Amniotic stem cell (primary cell): ENCODE data around the gene GABRR2.
"Not testable (repeated sequence)": the region's sequence is repeated elsewhere in the genome, so short reads cannot be mapped to it uniquely, and the experiment has no call there.

ENCODE experiments used
- DNase-seq: peaks from one replicate; lab custom pipeline; 2025; lab: John Stamatoyannopoulos, UW

The GABRR2 gene

DNA sequence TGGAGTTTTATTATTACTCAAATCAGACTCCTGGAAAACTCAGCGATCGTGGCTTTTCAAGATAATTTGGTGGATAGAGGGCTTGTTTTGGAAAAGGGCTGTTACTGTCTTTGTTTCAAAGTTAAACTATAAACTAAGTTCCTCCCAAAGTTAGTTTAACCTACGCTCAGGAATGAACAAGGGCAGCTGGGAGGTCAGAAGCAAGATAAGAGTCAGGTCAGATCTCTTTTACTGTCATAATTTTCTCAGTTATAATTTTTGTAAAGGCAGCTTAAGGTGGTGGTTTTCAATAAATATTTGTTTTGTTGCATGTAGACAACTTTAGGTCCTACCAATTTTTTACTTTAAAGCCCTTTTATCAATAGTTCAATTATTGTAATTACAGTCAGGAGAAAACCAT is 9.2 kb upstream of the GABRR2 start:
- DNase-seq = no peak

DNA sequence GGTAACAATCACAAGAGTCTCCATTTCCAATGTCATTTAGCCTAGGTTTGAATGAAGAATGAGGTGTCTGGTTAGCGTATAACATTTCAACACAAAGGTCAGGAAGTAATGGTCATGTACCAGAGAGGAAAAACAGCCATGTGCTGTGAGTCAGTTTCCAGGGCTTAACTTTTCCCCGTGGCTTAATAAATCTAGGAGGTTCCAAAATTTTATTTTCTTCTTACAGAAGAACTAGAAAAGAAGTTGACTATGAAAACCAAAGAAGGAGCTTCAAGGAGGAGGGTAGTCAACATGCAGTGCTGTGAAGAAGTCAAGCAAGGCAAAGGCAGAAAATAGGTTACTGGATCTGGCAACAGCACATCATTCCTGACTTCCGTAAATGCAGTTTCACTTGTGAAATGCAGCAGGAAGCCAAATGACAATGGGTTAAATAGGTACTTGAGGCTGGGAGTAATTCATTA is 8.4 kb upstream of the GABRR2 start:
- DNase-seq = no peak

DNA sequence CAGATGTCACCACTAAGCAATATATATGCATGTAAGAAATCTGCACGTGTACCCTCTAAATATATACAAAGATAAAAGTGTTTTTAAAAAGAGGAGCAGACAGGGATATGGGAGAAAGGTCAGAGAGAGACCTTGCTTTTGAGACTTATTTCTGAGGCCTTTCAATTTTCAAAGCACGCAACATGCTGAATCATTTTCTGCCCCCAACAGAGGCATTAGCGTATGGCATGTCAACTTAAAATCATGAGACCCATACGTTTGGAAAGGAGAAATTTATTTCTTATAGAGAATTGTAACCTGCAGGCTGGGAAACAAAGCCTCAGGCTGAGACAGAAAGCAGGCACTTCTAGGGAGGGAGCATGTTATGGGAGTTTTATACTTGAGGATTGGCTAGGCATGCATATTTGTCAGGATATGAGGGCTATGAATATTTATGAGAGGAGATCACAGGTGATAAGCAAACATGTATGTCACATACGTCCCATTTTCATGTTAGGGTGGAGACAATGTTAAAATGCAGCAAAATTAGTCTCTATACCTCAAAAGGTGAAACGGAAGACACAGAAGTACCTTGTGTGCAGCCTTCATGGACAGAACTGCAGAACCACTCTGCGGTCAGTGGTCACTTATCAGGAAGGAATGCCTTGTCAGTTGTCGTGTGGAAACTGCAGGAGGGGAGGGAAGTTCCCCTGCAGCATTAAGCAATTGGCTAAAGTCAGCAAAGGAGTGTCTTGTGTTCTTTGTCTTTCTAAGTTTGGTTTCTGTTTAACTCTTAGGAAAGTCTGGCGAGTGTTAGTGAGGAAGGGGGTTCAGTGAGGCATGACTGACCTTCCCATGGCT is 6.3 kb upstream of the GABRR2 start:
- no peak for DNase-seq

DNA sequence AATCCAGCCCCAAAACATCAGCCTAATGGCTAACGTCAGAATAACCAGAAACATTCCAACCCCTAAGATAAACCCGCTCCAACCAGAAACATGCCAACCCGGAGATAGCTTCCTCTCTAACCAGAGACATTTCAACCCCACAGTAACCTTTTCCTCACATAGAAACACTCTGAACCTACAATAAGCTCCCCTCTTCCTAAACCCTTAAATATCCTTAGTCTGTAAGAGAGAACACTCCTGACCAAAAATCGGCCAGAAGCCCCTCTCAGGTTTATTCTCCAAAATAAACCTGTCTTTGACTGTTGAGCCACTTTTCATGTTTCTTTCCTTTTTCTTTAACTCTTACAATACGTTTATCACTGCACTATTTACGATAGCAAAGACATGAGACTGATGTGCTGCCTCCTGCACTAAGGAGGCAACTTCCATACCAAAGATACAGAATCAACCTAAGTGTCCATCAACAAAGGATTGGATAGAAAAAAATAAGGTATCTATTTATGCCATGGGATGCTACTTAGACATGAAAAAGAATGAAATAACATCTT is 5.0 kb upstream of the GABRR2 start:
- no peak for DNase-seq

DNA sequence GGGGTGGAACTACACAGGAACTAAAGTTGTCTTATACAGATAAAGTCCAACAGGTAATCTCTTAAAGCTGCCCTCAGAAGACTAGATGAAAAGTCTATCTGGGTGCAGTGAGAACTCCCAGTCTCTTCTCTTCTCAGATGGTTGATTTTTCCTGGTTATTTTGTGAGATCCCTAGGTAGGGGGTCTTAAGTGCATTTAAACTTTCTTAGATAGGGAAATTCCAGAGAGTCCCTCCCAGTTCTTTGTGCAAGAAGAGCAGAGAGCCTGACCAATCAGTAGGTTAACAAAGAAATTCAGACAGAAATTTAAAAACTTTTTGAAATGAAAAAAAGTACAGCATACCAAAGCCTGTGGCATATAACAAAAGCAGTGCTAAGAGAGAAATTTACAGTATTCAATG is 2.0 kb upstream of the GABRR2 start:
- no peak for DNase-seq

DNA sequence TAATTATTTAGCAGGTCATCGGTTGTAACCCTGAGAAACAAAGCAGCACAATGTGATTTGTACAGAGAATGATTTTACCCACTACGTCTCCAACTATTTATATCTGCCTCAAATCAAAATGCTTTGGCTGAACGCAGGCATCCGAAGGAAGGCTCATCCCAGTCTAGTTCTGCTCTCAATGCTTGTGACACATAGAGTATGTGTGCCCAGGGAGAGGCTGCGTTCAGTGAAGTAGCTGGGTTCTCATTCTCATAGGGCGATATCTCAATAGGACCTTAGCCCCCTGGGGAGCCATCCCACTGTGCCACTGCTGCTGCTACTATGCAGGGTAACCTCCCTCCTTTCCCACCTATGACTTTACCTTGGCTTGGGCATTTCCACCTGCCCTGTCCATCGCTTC is 407 bp downstream of the GABRR2 start:
- DNase-seq = no peak

DNA sequence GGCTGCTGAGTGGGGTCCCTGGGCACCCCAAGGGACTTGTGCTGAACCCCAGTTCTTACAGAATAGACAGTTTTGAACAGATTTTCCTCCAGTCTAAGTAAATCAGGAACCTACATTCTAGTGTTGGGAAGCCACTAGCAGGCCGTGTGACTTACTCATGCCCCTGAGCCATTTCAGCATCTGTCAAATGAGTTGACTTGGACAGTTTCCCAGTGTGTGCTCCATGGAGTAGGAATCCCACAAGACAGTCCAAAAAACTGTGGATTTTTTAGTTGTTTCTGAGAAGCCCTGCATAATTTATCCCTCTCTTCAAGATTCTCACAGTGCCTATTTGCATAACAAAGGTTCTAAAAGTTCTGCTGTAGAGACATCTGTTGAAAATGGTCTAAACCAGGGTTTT is 2.1 kb downstream of the GABRR2 start:
- DNase-seq = peak; percentile 82

DNA sequence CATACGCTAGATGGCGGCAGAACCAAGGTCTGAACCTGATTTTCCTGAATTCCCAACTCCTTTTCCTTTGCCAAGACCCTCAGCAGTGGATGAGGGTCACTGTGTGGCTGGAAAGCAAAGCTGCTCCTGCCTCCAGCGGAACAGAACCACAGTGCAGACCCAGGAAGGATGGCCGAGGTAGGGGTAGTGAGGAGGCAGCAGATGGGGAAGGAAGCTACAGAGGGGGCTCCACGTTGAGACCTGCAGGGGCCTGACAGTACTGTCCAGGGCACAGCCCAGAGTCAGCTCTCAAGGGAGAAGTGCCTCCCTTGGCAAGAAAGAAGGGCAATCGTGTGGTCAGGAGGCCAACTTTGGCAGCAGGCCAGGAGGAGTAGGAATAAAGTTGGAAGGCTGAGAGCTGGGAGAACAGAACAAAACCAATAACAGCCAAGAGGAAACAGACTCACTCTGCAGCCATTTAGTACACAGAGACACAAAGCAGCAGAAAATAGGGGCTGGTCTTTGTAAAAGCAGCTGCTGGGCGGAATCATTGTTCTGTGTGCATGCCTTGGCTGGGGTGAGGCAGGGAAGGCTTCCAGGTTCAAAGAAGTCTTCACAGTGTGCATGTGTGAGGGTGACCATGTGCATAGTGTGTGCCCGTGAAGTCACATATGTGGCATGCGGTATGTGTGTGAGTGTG is 3.1 kb downstream of the GABRR2 start:
- DNase-seq = no peak

DNA sequence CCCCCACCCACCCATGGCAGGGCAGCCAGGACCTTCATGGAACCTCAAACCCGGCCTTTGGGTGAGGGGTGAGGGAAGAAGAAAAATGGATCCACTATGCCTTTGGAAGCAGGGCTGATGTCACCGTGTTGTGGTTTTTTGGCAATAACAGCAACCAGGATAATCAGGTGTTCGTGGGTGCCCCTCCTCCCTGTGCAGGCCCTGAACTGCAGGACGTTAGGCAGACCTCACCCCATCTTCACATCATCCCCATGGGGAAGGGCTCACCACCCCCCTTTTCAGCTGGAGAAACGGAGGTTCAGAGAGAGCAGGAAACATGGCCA is 3.6 kb downstream of the GABRR2 start:
- no peak for DNase-seq

DNA sequence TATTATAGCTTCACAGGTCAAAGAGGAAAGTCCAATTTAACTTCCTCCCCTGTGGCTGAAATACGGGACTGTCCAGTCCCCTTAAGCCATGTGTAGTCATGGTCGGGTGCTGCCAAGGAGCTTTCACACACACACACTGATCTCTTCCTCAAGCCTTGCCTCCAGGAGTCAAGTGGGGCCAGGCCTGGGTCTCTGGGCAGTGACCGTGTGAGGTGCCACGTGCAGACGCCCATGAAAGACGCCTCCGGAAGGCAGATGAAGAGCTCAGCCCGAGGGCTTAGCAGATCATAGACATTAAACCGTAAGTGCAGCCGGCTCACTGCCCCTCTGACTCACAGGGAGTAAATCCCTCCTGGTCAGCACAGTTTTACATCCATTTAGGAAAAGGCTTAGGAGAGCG is 4.2 kb downstream of the GABRR2 start:
- peak; percentile 62 for DNase-seq

DNA sequence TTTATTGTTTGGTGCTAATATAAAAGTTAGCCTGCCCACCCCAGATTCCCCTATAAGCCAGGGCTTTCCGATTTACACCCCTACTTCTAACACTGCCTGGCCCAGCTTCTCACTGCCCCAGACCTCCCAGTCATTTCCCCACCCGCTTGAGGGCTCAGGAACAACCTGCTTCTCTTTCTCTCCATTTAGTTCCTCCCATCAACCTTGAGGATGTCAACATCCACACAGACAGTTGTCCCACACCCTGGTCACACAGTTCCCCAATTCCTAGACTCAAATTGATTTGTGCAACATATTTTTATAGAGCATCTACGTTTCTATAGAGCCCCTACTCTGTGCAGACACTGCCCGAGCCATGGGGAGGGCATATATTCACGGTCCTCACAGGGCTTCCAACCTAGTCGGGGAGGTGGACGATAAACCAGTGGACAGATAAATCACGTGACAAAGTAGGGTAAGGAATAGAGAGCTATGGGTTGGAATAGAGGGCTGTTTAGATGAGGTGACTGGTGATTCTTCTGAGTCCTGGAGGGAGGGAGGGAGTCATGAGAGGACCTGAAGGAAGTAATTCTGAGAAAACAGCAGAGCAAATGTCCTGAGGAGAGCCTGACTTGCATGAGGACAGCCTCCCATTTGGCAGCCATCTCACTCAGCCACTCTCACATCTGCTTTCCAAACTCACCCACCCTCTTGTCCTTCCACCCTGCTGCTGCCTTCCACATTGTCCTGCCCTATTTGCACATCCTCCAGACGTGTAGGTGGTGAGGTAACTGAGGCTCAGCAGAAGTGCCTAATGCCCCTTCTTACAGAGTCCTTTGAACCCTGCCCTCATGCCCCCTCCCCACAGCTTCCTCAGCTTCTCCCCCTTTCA is 6.3 kb downstream of the GABRR2 start:
- no peak for DNase-seq

DNA sequence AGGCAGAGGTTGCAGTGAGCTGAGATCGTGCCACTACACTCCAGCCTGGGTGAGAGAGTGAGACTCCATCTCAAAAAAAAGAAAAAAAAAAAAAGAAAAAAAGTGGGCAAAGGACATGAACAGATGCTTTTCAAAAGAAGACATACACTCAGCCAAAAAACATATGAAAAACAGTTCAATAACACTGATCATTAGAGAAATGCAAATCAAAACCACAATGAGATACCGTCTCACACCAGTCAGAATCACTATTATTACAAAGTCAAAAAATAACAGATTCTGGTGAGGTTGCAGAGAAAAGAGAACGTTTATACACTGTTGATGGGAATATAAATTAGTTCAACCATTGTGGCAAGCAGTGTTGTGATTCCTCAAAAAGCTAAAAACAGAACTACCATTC is 10.6 kb downstream of the GABRR2 start:
- DNase-seq = not testable (repeated sequence)

DNA sequence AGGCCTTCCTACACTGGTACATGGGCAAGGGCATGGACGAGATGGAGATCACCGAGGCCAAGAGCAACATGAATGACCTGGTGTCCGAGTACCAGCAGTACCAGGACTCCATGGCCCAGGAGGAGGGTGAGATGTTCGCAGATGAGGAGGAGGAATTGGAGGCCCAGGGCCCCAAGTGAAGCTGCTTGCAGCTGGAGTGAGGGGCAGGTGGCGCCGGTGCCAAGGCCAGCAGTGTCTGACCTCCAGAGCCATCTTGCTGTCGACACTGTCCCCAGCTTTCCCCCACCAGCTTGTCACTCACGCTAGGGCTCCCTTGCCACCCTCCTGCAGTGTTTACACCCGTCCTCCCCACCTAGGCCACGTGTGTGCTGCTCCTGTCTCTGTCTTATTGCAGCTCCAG is 12.2 kb downstream of the GABRR2 start:
- DNase-seq = no peak

DNA sequence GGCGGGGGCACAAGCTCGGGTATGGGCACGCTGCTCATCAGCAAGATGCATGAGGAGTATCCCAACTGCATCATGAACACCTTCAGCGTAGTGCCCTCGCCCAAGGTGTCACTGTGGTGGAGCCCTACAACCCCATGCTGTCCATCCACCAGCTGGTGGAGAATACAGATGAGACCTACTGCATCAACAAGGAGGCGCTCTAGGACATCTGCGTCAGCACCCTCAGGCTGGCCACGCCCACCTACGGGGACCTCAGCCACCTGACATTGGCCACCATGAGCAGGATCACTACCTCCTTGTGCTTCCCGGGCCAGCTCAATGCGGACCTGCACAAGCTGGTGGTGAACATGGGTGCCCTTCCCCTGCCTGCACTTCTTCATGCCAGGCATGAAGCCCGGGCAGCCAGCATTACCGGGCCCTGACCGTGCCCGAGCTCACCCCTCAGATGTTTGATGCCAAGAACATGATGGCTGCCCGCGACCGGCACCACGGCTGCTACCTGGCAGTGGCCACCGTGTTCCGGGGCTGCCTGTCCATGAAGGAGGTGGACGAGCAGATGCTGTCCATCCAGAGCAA is 12.8 kb downstream of the GABRR2 start:
- DNase-seq = no peak

DNA sequence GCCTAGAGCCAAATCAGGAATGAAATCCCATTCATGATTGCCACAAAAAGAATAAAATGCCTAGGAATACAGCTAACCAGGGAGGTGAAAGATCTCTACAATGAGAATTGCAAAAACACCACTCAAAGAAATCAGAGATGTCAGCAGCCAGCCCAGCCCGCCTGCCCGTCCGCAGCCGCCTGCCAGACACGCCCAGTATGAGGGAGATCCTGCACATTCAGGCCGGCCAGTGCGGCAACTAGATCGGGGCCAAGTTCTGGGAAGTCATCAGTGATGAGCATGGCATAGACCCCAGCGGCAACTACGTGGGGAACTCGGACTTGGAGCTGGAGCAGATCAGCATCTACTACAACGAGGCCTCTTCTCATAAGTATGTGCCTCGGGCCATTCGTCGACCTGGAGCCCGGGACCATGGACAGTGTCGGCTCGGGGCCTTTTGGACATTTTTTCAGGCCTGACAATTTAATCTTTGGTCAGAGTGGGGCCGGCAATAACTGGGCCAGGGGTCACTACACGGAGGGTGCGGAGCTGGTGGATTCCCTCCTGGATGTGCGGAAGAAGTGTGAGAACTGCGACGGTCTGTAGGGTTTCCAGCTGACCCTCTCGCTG is 13.4 kb downstream of the GABRR2 start:
- DNase-seq = no peak

DNA sequence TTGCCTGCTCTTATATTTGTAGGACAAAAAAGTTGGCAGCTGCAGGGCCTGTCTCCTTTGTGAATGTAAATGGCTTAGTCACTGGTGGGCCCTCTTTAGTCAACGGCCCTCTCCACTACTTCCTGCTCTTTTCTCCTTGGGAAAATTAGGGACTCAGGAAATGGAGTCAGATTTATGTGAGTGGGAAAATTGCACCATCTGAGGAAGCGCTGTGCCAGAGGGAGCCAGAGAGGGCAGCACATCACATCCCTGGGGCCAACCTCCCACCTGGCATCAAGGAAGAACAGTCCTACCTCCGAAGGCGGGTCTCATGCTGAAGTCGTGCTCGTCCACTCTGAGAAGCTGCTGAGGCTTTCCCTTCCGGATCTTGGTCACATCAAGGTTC is 15.6 kb downstream of the GABRR2 start:
- no peak for DNase-seq

DNA sequence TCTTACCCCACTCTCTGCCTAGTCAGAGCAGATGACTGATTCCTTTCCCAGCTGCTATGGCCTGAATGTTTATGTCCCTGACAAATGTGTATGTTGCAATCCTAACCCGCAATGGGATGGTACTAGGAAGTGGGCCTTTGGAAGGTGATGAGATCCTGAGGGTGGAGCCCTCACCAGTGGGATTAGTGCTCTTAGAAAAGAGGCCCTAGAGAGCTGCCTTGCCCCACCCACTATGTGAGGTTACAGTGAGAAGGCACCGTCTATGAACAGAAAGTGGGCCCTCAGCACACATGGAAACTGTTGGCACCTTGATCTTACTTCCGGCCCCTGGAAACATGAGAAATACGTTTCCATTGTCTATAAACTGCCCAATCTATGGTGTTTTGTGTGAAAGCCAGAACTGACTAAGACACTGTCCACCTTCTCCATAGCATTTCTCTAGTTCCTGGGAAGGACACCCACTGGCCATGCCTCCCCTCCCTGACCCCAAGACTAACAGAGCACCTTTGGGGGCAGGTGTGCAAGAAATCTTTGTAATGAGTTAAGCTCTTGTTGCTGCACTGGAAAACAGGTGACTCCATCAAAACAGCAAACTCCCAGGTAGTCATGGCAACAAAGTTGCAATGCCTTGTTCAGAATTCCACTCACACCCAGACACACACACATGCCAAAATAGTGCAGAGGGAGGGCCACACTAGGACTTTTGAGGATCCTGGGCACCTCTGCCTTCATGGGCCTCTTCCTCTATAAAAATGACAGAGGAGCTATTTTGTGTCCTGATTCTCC is 16.2 kb downstream of the GABRR2 start:
- DNase-seq = no peak

DNA sequence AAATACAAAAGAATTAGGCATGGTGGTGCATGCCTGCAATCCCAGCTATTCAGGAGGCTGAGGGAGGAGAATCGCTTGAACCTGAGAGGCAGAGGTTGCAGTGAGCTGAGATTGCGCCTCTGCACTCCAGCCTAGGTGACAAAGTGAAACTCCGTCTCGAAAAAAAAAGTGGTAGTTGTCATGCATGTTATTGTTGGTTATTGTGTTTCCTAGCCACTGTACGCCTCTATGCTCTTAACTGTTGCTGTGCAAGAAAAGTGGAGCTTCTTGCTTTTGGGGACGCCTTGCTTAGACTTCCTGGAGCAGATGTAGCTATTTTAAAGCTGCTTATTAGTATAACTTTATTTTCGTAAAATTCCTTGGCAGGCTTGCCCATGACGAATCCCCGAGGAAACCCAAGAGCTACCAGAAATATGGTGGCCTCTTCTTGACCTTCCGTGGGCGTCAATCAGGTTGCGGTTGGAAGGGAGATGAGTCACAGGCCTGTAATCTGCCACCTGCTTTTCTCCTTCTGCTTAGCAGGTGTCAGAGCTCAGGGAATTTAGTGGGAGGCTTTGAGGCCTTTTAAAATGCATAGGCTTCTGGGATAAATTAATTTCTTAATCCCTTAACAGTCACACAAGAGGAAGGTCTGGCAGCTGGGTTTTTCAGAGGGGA is 17.3 kb downstream of the GABRR2 start:
- peak; percentile 66 for DNase-seq

DNA sequence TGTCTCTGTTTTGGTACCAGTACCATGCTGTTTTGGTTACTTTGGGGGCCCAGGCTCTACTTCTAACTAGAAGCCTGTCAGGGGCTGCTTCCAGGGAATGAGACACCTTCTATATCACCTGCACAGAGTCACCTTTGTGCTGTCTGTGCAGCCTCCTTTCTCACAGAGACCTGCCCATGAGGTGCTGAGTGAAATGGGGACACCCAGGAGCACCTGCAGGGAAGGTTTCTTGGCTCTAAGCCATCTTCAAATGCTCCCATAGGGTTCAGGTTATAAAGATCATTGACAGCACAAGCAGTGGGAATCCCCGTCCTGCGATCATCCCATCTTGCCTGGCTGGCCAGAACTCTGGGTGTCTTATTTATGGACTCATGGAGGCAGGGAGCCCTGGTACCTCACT is 19.1 kb downstream of the GABRR2 start:
- DNase-seq = no peak

DNA sequence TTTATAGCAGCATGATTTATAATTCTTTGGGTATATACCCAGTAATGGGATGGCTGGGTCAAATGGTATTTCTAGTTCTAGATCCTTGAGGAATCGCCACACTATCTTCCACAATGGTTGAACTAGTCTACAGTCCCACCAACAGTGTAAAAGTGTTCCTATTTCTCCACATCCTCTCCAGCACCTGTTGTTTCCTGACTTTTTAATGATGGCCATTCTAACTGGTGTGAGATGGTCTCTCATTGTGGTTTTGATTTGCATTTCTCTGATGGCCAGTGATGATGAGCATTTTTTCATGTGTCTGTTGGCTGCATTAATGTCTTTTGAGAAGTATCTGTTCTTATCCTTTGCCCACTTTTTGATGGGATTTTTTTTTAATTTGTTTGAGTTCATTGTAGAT is 20.0 kb downstream of the GABRR2 start:
- DNase-seq = not testable (repeated sequence)
